K562 (cell line): ENCODE measurements around the gene ZNF358. TPM values are rescaled to one million over a fixed set of nuclear protein-coding genes. Genes with fewer than 3 reads are reported as not detected.

Source experiments
- ARID1B ChIP-seq: fragments of 450-650 bp; IDR thresholded peaks from 2 replicates; pipeline ENCODE4 v1.6.1; 2016; ENCODE audit warnings: antibody characterized with exemption, mild to moderate bottlenecking, inconsistent platforms
- CCNT2 ChIP-seq: IDR thresholded peaks from 2 replicates; pipeline ENCODE4 v1.6.1; 2011; ENCODE audit warnings: borderline replicate concordance, low read depth, mild to moderate bottlenecking, moderate library complexity, mixed read lengths, low read length; ENCODE audit not compliant: insufficient read length; ENCODE audit errors: extremely low read depth
- CREBBP ChIP-seq: IDR thresholded peaks from one replicate; pipeline ENCODE4 v1.6.1; 2012; ENCODE audit warnings: low read depth, mild to moderate bottlenecking, control low read depth, inconsistent platforms, low read length
- EZH2 ChIP-seq: IDR thresholded peaks from 2 replicates; pipeline ENCODE4 v1.6.1; 2012; ENCODE audit warnings: low read depth, mild to moderate bottlenecking, inconsistent platforms, low read length, borderline replicate concordance
- HDAC2 ChIP-seq: fragments of 450-650 bp; IDR thresholded peaks from 2 replicates; pipeline ENCODE4 v1.6.1; 2016; ENCODE audit warnings: mild to moderate bottlenecking
- HOMEZ ChIP-seq: fragments of 250-450 bp; sonication (Bioruptor Pico); IDR thresholded peaks from 2 replicates; pipeline ENCODE4 v1.4.0; 2020; ENCODE audit warnings: mild to moderate bottlenecking, moderate library complexity
- IFI16 ChIP-seq: fragments of 250-450 bp; sonication (Bioruptor Pico); IDR thresholded peaks from 2 replicates; pipeline ENCODE4 v2.1.2; 2022; ENCODE audit warnings: mild to moderate bottlenecking, inconsistent platforms
- MAFG ChIP-seq: fragments of 450-650 bp; conservative IDR thresholded peaks from 2 replicates; pipeline ENCODE4 v1.6.1; 2016; ENCODE audit warnings: missing genetic modification characterization, missing compliant biosample characterization
- PHF21A ChIP-seq: fragments of 450-650 bp; IDR thresholded peaks from 2 replicates; pipeline ENCODE4 v1.6.1; 2017; ENCODE audit warnings: low read depth, borderline replicate concordance
- POU5F1 ChIP-seq: fragments of 150-350 bp; IDR thresholded peaks from 2 replicates; pipeline ENCODE4 v1.6.1; 2014; ENCODE audit warnings: borderline replicate concordance, low read length, low read depth, mild to moderate bottlenecking; ENCODE audit not compliant: partially characterized antibody
- RREB1 ChIP-seq: fragments of 250-450 bp; sonication (Bioruptor Pico); IDR thresholded peaks from 2 replicates; pipeline ENCODE4 v1.4.0; 2020
- SIN3B ChIP-seq: fragments of 450-650 bp; IDR thresholded peaks from 2 replicates; pipeline ENCODE4 v1.6.1; 2017; ENCODE audit warnings: low read depth, mild to moderate bottlenecking, moderate library complexity
- SMARCE1 ChIP-seq: fragments of 450-650 bp; IDR thresholded peaks from 2 replicates; pipeline ENCODE4 v1.7.1; 2016; ENCODE audit warnings: mild to moderate bottlenecking
- SRF ChIP-seq, 2 experiments: fragments of 250-450, 450-650 bp in 1 of 2; sonication (Bioruptor Pico) in 1 of 2; sonication (generic) in 1 of 2; formaldehyde crosslinking; IDR thresholded peaks; 2 replicates each; pipeline versions ENCODE4 v1.5.0 to v1.5.1; 2020 to 2022; ENCODE audit warnings: mild to moderate bottlenecking in 1 of 2, missing genetic modification reagents in 1 of 2
- TBL1XR1 ChIP-seq, 2 experiments: IDR thresholded peaks; 2 replicates each; pipeline ENCODE4 v1.6.1; 2012; ENCODE audit warnings: improper control_type of control experiment in 2 of 2, low read length in 2 of 2, mild to moderate bottlenecking in 1 of 2
- TGIF2 ChIP-seq: sonication (generic); formaldehyde crosslinking; IDR thresholded peaks from 2 replicates; pipeline ENCODE4 v1.8.1; 2022; ENCODE audit warnings: mild to moderate bottlenecking, missing genetic modification reagents, moderate library complexity
- THRA ChIP-seq: fragments of 450-650 bp; IDR thresholded peaks from 2 replicates; pipeline ENCODE4 v1.6.1; 2017; ENCODE audit warnings: mild to moderate bottlenecking, moderate library complexity
- XRCC3 ChIP-seq: fragments of 450-650 bp; IDR thresholded peaks from 2 replicates; pipeline ENCODE4 v1.6.1; 2017; ENCODE audit warnings: mild to moderate bottlenecking, moderate library complexity
- ZKSCAN3 ChIP-seq: fragments of 250-450 bp; sonication (Bioruptor Pico); IDR thresholded peaks from 2 replicates; pipeline ENCODE4 v1.4.0; 2020
- ZNF12 ChIP-seq: sonication (generic); formaldehyde crosslinking; IDR thresholded peaks from 2 replicates; pipeline ENCODE4 v1.4.0; 2020; ENCODE audit warnings: mild to moderate bottlenecking, missing genetic modification reagents
- ZNF24 ChIP-seq: fragments of 450-650 bp; IDR thresholded peaks from 2 replicates; pipeline ENCODE4 v1.6.1; 2016
- ZNF561 ChIP-seq: fragments of 450-650 bp; formaldehyde crosslinking; conservative IDR thresholded peaks from 2 replicates; pipeline ENCODE4 v1.4.0; 2020; ENCODE audit warnings: mild to moderate bottlenecking, moderate library complexity
- ZNF695 ChIP-seq: fragments of 450-650 bp; formaldehyde crosslinking; IDR thresholded peaks from 2 replicates; pipeline ENCODE4 v1.4.0; 2020; ENCODE audit warnings: mild to moderate bottlenecking, moderate library complexity
- polyA plus RNA-seq, 8 experiments: library from polyadenylated mRNA; depleted of rRNA in 4 of 8; stranded (reverse) in 5 of 8; unstranded in 3 of 8; fragments of >200 nt; fragmentation: Nextera tagmentation in 2 of 8; fragmentation: Illumina TruSeq in 1 of 8; extraction: Ambion mirVana in 2 of 8; extraction: Trizol in 1 of 8; gene quantifications; 2 replicates each; pipeline versions ENCODE4 v1.2.1 to v1.2.3, GENCODE V29; 2011 to 2014; ENCODE audit warnings: inconsistent platforms in 1 of 8, missing spikeins in 1 of 8
- total RNA-seq, 7 experiments: library from RNA; depleted of rRNA in 6 of 7; stranded (reverse); fragments of >200 nt in 6 of 7; fragmentation: Illumina TruSeq in 2 of 7; extraction: Trizol in 2 of 7; gene quantifications; 2 replicates each; pipeline versions ENCODE4 v1.2.1 to v1.2.3, GENCODE V29; 2011 to 2021; ENCODE audit warnings: low replicate concordance in 1 of 7

ZNF358 gene
- total and polyA plus RNA-seq, 9 of the 15 experiments (the other 6 are each of a cell fraction or from before 2014, with no cell fraction given): 0.04 to 17.2 (median 4.9) TPM

GRCh38 chr19:7515645-7516151, at the start of gene ZNF358 (continued):
- TF ChIP-seq RREB1 (CRISPR knock-in tag) (no peak), EZH2 (no peak), PHF21A (no peak), ZNF561 (CRISPR knock-in tag) (no peak), ARID1B (peak; percentile 32; the same call in 1 of the 2 replicates), TGIF2 (no peak), TBL1XR1 (IDR thresholded peaks at IDR 0.05; ENCODE audit: low read length in 2 of 2) (no peak), POU5F1 (no peak), HDAC2 (no peak), SRF (CRISPR knock-in tag; IDR thresholded peaks at IDR 0.05) (no peak), CREBBP (no peak), XRCC3 (no peak), ZKSCAN3 (CRISPR knock-in tag) (no peak), MAFG (no peak), IFI16 (CRISPR knock-in tag) (no peak), ZNF12 (CRISPR knock-in tag) (no peak), SMARCE1 (0 out of 2 replicates have a peak, but pooled peaks have one; percentile 39), ZNF24 (no peak), THRA (no peak), HOMEZ (CRISPR knock-in tag) (no peak), SIN3B (no peak), CCNT2 (peak; percentile 42), ZNF695 (CRISPR knock-in tag) (no peak)
